Glutamatergic neuron (in vitro differentiated cells): ENCODE measurements around the gene FBLN1. TPM values are rescaled to one million over a fixed set of nuclear protein-coding genes. Genes with fewer than 3 reads are reported as not detected.
A peak's percentile ranks its signal among the peaks of the same experiment; 100 is the strongest.

Source experiments
- DNase-seq: peaks from one replicate; pipeline ENCODE4 v3.0.0; 2022
- H3K27ac Mint-ChIP-seq: one replicate; pipeline ENCODE4 v1.8.0; 2020; ENCODE audit warnings: mild to moderate bottlenecking, mixed read lengths, inconsistent platforms; ENCODE audit not compliant: unreplicated experiment
- H3K27me3 Mint-ChIP-seq: one replicate; pipeline ENCODE4 v1.8.0; 2020; ENCODE audit warnings: mild to moderate bottlenecking, moderate library complexity, mixed read lengths, inconsistent platforms; ENCODE audit not compliant: unreplicated experiment
- H3K36me3 Mint-ChIP-seq: one replicate; pipeline ENCODE4 v1.8.0; 2020; ENCODE audit warnings: mild to moderate bottlenecking, mixed read lengths, inconsistent platforms; ENCODE audit not compliant: unreplicated experiment
- H3K4me1 Mint-ChIP-seq: one replicate; pipeline ENCODE4 v1.8.0; 2020; ENCODE audit warnings: mild to moderate bottlenecking, low read depth, mixed read lengths, inconsistent platforms; ENCODE audit not compliant: unreplicated experiment
- H3K4me3 Mint-ChIP-seq: one replicate; pipeline ENCODE4 v1.8.0; 2020; ENCODE audit warnings: mild to moderate bottlenecking, mixed read lengths, inconsistent platforms; ENCODE audit not compliant: unreplicated experiment
- H3K9me3 Mint-ChIP-seq: one replicate; pipeline ENCODE4 v1.8.0; 2020; ENCODE audit warnings: mild to moderate bottlenecking, moderate library complexity, mixed read lengths, inconsistent platforms; ENCODE audit not compliant: unreplicated experiment
- CTCF ChIP-seq: fragments of 200-600 bp; sonication (generic); IDR thresholded peaks from one replicate; pipeline ENCODE4 v1.5.0; 2021; ENCODE audit not compliant: partially characterized antibody, unreplicated experiment
- total RNA-seq: library from RNA; stranded (reverse); fragmentation: NEBNext Ultra II Directional; extraction: Animal tissue kit (Norgen Biotek cat#: 25700); gene quantifications from one replicate; pipeline ENCODE4 v1.2.1, GENCODE V29; 2021; ENCODE audit not compliant: unreplicated experiment

The FBLN1 gene
- total RNA-seq, 1 donor from 2014 or later: 184 TPM

- peaks cover 11% of the 10 kb centered on the region for H3K9me3 Mint-ChIP-seq
- no peak overlapping the region for H3K4me3 Mint-ChIP-seq
- H3K27me3 Mint-ChIP-seq: peaks cover 2% of the 10 kb centered on the region
- no peaks in the 10 kb centered on the region for H3K36me3 Mint-ChIP-seq
- peaks cover 6% of the 10 kb centered on the region for H3K4me1 Mint-ChIP-seq
- H3K27ac Mint-ChIP-seq: no peak overlapping the region
- no peak for TF ChIP-seq CTCF
- DNase-seq: no peak
These were observed 6.2 kb upstream of the FBLN1 start for GRCh38 chr22:45496451-45496941.

- TF ChIP-seq CTCF: no peak
- H3K27ac Mint-ChIP-seq: no peak overlapping the region
- H3K36me3 Mint-ChIP-seq: no peaks in the 10 kb centered on the region
- H3K27me3 Mint-ChIP-seq: peaks cover 7% of the 10 kb centered on the region
- DNase-seq: no peak
- peaks cover 6% of the 10 kb centered on the region for H3K4me1 Mint-ChIP-seq
- H3K4me3 Mint-ChIP-seq: no peak overlapping the region
- H3K9me3 Mint-ChIP-seq: peaks cover 11% of the 10 kb centered on the region
These were observed 5.1 kb upstream of the FBLN1 start for GRCh38 chr22:45497351-45498145.

- Mint-ChIP-seq H3K36me3 (no peaks in the 10 kb centered on the region), H3K4me1 (peaks cover 11% of the 10 kb centered on the region), H3K27me3 (peaks cover 7% of the 10 kb centered on the region), H3K4me3 (no peak overlapping the region), H3K27ac (peak overlapping the region; percentile 33), H3K9me3 (peaks cover 7% of the 10 kb centered on the region)
- no peak for TF ChIP-seq CTCF
- no peak for DNase-seq
These were observed 2.9 kb upstream of the FBLN1 start for GRCh38 chr22:45499746-45500145.

DNA sequence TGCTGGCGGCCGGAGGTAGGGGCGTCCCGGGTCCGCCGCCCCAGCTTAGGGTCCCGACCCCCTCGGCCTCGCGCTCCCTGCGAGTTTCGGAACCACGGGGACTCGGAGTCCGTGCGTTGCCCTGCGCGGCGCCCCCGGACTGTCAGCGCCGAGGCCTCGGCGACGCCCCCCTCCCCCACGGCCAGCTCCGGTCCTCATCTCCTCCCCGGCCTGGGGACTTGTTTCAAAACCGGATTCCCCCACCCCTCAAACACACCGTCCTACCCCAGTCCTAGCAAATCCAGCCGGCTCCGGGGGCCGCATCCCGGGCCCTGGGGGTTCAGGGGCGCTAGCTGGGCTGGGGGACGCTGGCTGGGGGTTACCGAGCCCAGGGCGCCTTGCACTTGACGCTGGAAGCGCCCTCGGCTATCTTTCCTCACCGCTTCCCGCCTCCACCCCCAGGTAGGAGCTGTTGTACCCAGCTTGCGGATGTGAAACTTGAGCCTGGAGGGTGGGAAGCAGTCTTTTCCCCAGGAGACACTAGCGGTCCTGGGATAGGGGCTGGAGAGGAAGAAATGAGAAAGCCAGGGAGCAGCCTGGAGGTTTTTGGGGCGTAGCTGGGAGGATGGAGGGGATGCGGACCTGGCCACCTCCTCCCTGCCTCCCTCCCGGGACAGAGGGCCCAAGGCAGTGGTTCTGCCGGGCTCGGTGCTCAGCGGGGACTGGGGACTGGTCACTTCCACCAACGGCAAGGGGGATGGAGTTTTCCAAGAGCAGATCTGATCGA lies 550 bp downstream of the FBLN1 start:
- Mint-ChIP-seq H3K27me3 (peaks cover 7% of the 10 kb centered on the region), H3K27ac (peak overlapping the region; percentile 99), H3K36me3 (no peaks in the 10 kb centered on the region), H3K9me3 (peaks cover 7% of the 10 kb centered on the region), H3K4me1 (peaks cover 18% of the 10 kb centered on the region), H3K4me3 (peak overlapping the region; percentile 95)
- TF ChIP-seq CTCF: no peak
- DNase-seq: peak; percentile 35
